Calu3 (cell line): ENCODE measurements around the gene DHX40. TPM values are rescaled to one million over a fixed set of nuclear protein-coding genes. Genes with fewer than 3 reads are reported as not detected.

ENCODE experiments used
- BruUV-seq: library from RNA; stranded (reverse); fragments of 400-500 nt; replicated peaks from 2 replicates; lab custom pipeline; 2021; lab: Mats Ljungman, UMichigan
- CTCF ChIA-PET: fragments of 300-600 bp; sonication (Branson Sonifier 250); formaldehyde crosslinking; loops from one replicate; lab custom pipeline; 2022; ENCODE audit warnings: antibody characterized with exemption; lab: Charles Lee
- DNase-seq: peaks from one replicate; pipeline ENCODE4 v3.0.0; 2022
- H3K27ac Mint-ChIP-seq: one replicate; pipeline ENCODE4 v1.8.0; 2022; ENCODE audit warnings: mixed read lengths; ENCODE audit not compliant: unreplicated experiment
- H3K27me3 Mint-ChIP-seq: one replicate; pipeline ENCODE4 v1.8.0; 2022; ENCODE audit warnings: mixed read lengths; ENCODE audit not compliant: unreplicated experiment
- H3K36me3 Mint-ChIP-seq: one replicate; pipeline ENCODE4 v1.8.0; 2022; ENCODE audit warnings: mild to moderate bottlenecking, moderate library complexity, mixed read lengths; ENCODE audit not compliant: insufficient read depth, unreplicated experiment
- H3K4me1 Mint-ChIP-seq: one replicate; pipeline ENCODE4 v1.8.0; 2022; ENCODE audit warnings: mild to moderate bottlenecking, low read depth, mixed read lengths; ENCODE audit not compliant: unreplicated experiment
- H3K4me3 Mint-ChIP-seq: one replicate; pipeline ENCODE4 v1.8.0; 2022; ENCODE audit warnings: mild to moderate bottlenecking, low read depth, moderate library complexity, mixed read lengths; ENCODE audit not compliant: unreplicated experiment
- H3K9me3 Mint-ChIP-seq: one replicate; pipeline ENCODE4 v1.8.0; 2022; ENCODE audit warnings: low read depth, mixed read lengths; ENCODE audit not compliant: unreplicated experiment
- intact Hi-C: fragments of 100-400 bp; cut with micrococcal nuclease; formaldehyde crosslinking; loops from one replicate; pipeline ENCODE4 v1.10.0; 2022; ENCODE audit not compliant: unreplicated experiment
- total RNA-seq: library from RNA; stranded (reverse); gene quantifications from 2 replicates; pipeline ENCODE4 v1.2.3, GENCODE V29; 2022
- TF ChIP-seq, protein P1 (sequence below): fragments of 200-600 bp; IDR thresholded peaks from one replicate; pipeline ENCODE4 v1.8.0; 2022; ENCODE audit warnings: antibody characterized with exemption; ENCODE audit not compliant: unreplicated experiment

Gene DHX40
- total RNA-seq, 1 experiment from 2014 or later: 14.9 TPM

DNA sequence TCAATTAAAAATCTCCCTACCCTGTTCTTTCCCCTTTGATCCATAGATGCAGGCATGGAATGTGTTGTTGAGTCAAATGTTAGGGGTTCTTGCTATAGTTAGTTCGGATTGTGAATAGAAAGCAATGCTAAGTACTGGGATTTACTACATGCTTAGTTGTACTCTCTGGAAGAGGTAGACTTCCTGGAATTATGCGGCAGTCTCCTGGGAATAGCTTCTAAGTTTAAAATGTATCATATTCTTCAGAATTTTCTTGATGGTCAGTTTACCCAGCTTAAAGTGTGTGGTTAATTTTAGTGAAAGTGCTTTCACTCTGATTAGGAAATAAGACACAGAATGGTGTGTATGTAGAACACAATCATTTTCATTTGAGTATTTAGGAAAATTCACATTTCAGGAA is 57.7 kb downstream of the DHX40 start:
- intact Hi-C loops: loop anchor here (10.0 kb wide), 1 partner anchor 62 kb away; no protein-coding TSS in a partner anchor
- Mint-ChIP-seq H3K36me3 (peaks cover 54% of the 10 kb centered on the region), H3K27me3 (no peaks in the 10 kb centered on the region), H3K4me1 (peaks cover 17% of the 10 kb centered on the region), H3K27ac (no peak overlapping the region), H3K9me3 (no peaks in the 10 kb centered on the region), H3K4me3 (peak overlapping the region; percentile 91)
- CTCF ChIA-PET: no interaction called here
- no peak for DNase-seq
- TF ChIP-seq, protein P1, sequence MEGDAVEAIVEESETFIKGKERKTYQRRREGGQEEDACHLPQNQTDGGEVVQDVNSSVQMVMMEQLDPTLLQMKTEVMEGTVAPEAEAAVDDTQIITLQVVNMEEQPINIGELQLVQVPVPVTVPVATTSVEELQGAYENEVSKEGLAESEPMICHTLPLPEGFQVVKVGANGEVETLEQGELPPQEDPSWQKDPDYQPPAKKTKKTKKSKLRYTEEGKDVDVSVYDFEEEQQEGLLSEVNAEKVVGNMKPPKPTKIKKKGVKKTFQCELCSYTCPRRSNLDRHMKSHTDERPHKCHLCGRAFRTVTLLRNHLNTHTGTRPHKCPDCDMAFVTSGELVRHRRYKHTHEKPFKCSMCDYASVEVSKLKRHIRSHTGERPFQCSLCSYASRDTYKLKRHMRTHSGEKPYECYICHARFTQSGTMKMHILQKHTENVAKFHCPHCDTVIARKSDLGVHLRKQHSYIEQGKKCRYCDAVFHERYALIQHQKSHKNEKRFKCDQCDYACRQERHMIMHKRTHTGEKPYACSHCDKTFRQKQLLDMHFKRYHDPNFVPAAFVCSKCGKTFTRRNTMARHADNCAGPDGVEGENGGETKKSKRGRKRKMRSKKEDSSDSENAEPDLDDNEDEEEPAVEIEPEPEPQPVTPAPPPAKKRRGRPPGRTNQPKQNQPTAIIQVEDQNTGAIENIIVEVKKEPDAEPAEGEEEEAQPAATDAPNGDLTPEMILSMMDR: no peak
- no TSS peak for BruUV-seq

- peaks cover 18% of the 10 kb centered on the region for H3K4me1 Mint-ChIP-seq
- H3K9me3 Mint-ChIP-seq: no peaks in the 10 kb centered on the region
- H3K4me3 Mint-ChIP-seq: no peak overlapping the region
- no TSS peak for BruUV-seq
- peaks cover 32% of the 10 kb centered on the region for H3K36me3 Mint-ChIP-seq
- DNase-seq: no peak
- TF ChIP-seq, protein P1: no peak
- H3K27ac Mint-ChIP-seq: no peak overlapping the region
- no peaks in the 10 kb centered on the region for H3K27me3 Mint-ChIP-seq
- CTCF ChIA-PET: no interaction called here
- intact Hi-C loops: loop anchor here (10.0 kb wide), 1 partner anchor 58 kb away; no protein-coding TSS in a partner anchor
Observed at GRCh38 chr17:59626756-59627155, 61.3 kb downstream of the DHX40 start.

- H3K27ac Mint-ChIP-seq: no peak overlapping the region
- no peaks in the 10 kb centered on the region for H3K9me3 Mint-ChIP-seq
- DNase-seq: no peak
- TF ChIP-seq, protein P1: no peak
- BruUV-seq: no TSS peak
- H3K36me3 Mint-ChIP-seq: peaks cover 32% of the 10 kb centered on the region
- intact Hi-C loops: loop anchor here (10.0 kb wide), 1 partner anchor 58 kb away; no protein-coding TSS in a partner anchor
- no peak overlapping the region for H3K4me3 Mint-ChIP-seq
- CTCF ChIA-PET: interaction anchor here (0.6 kb wide), 1 partner anchor 19 kb away, joined by 6 read pairs; no protein-coding TSS in a partner anchor
- H3K27me3 Mint-ChIP-seq: no peaks in the 10 kb centered on the region
- peaks cover 15% of the 10 kb centered on the region for H3K4me1 Mint-ChIP-seq
Observed at GRCh38 chr17:59627274-59627673, 61.9 kb downstream of the DHX40 start.

DNA sequence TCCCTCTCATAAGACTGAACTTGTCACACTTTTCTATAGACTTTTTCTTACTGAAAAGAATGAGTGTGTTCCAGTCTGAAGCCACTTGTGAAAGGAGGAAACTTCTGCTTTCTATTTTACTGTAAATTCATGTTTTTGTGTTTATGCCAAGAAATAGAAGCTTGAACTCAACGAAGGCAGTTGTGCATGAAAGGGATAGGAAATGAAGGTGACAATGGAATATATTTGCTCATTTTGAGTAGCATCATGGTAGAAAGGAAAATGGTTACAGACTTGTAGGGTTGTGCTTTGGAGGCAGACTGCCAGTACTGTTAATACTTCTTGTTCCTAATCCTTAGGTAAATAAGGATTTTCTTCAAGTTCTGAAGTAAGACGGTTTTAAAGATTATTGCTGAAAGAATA is 62.4 kb downstream of the DHX40 start:
- H3K9me3 Mint-ChIP-seq: no peaks in the 10 kb centered on the region
- CTCF ChIA-PET: interaction anchor here (0.6 kb wide), 1 partner anchor 19 kb away, joined by 6 read pairs; no protein-coding TSS in a partner anchor
- intact Hi-C loops: loop anchor here (10.0 kb wide), 1 partner anchor 57 kb away; no protein-coding TSS in a partner anchor
- H3K4me3 Mint-ChIP-seq: no peak overlapping the region
- TF ChIP-seq, protein P1: no peak
- DNase-seq: no peak
- peaks cover 15% of the 10 kb centered on the region for H3K4me1 Mint-ChIP-seq
- BruUV-seq: no TSS peak
- no peak overlapping the region for H3K27ac Mint-ChIP-seq
- H3K27me3 Mint-ChIP-seq: no peaks in the 10 kb centered on the region
- peaks cover 28% of the 10 kb centered on the region for H3K36me3 Mint-ChIP-seq
